HG03469 (cell line): Measurements from ENCODE around the gene ZNF391.
"Not testable (repeated sequence)": the region's sequence is repeated elsewhere in the genome, so short reads cannot be mapped to it uniquely, and the experiment has no call there.

Source experiments
- ATAC-seq: cut with Tn5 transposase; IDR thresholded peaks from one replicate; pipeline ENCODE4 v1.9.1; 2021; ENCODE audit warnings: mild to moderate bottlenecking, moderate library complexity, moderate number of reproducible peaks; ENCODE audit not compliant: unreplicated experiment

The ZNF391 gene

GRCh38 chr6:27388293-27389197 lies at the start of gene ZNF391:
Gene ZNF391 (plus strand): TSS chr6:27388759. CDS start chr6:27400371, 11,612 bp downstream.
- peak; percentile 79 for ATAC-seq

GRCh38 chr6:27352850-27353249 lies 35.7 kb upstream of the ZNF391 start:
- no peak for ATAC-seq

GRCh38 chr6:27358786-27359185 lies 29.8 kb upstream of the ZNF391 start:
- no peak for ATAC-seq

GRCh38 chr6:27359231-27359630 lies 29.3 kb upstream of the ZNF391 start:
- no peak for ATAC-seq

- no peak for ATAC-seq
Measured at GRCh38 chr6:27368202-27368601, 20.4 kb upstream of the ZNF391 start.

GRCh38 chr6:27370391-27370790 lies 18.2 kb upstream of the ZNF391 start:
- ATAC-seq, result no peak

GRCh38 chr6:27374824-27375612 lies 13.5 kb upstream of the ZNF391 start:
- ATAC-seq, result peak; percentile 60

- ATAC-seq, result no peak
Measured at GRCh38 chr6:27375613-27376079, 12.9 kb upstream of the ZNF391 start.

GRCh38 chr6:27378406-27378805 lies 10.2 kb upstream of the ZNF391 start:
- not testable (repeated sequence) for ATAC-seq

- ATAC-seq, result not testable (repeated sequence)
Measured at GRCh38 chr6:27381001-27381400, 7.6 kb upstream of the ZNF391 start.

- ATAC-seq, result no peak
Measured at GRCh38 chr6:27383011-27383410, 5.5 kb upstream of the ZNF391 start.

GRCh38 chr6:27383481-27383880 lies 5.1 kb upstream of the ZNF391 start:
- ATAC-seq, result no peak

GRCh38 chr6:27392623-27393022 lies 4.1 kb downstream of the ZNF391 start:
- ATAC-seq, result no peak

- no peak for ATAC-seq
Measured at GRCh38 chr6:27394073-27394472, 5.5 kb downstream of the ZNF391 start.

GRCh38 chr6:27400877-27401642 lies 12.5 kb downstream of the ZNF391 start:
- no peak for ATAC-seq

GRCh38 chr6:27406085-27406484 lies 17.5 kb downstream of the ZNF391 start:
- no peak for ATAC-seq

GRCh38 chr6:27407153-27407814 lies 18.7 kb downstream of the ZNF391 start:
- no peak for ATAC-seq

GRCh38 chr6:27414300-27414699 lies 25.7 kb downstream of the ZNF391 start:
- no peak for ATAC-seq

GRCh38 chr6:27414996-27415395 lies 26.4 kb downstream of the ZNF391 start:
- ATAC-seq, result no peak

GRCh38 chr6:27415898-27416297 lies 27.3 kb downstream of the ZNF391 start:
- no peak for ATAC-seq
